NCI-H2029 (cell line): ENCODE results near the gene ADGRB3.
"Not testable (repeated sequence)": the region's sequence is repeated elsewhere in the genome, so short reads cannot be mapped to it uniquely, and the experiment has no call there.

Source experiments
- DNase-seq: peaks from one replicate; lab custom pipeline; 2025; lab: John Stamatoyannopoulos, UW

ADGRB3 gene

GRCh38 chr6:68958327-68958726 is 323.2 kb downstream of the ADGRB3 start:
- DNase-seq: no peak

GRCh38 chr6:68967549-68968300 is 332.6 kb downstream of the ADGRB3 start:
- DNase-seq: peak; percentile 38

GRCh38 chr6:68968301-68968649 is 333.2 kb downstream of the ADGRB3 start:
- no peak for DNase-seq

- DNase-seq: no peak
These were observed 338.0 kb downstream of the ADGRB3 start for GRCh38 chr6:68973066-68973465.

- peak; percentile 7 for DNase-seq
These were observed 340.0 kb downstream of the ADGRB3 start for GRCh38 chr6:68975064-68975463.

- peak; percentile 27 for DNase-seq
These were observed 340.7 kb downstream of the ADGRB3 start for GRCh38 chr6:68975816-68976215.

GRCh38 chr6:68976260-68976659 is 341.2 kb downstream of the ADGRB3 start:
- DNase-seq: no peak

- no peak for DNase-seq
These were observed 343.3 kb downstream of the ADGRB3 start for GRCh38 chr6:68978411-68978810.

GRCh38 chr6:68981668-68982067 is 346.6 kb downstream of the ADGRB3 start:
- not testable (repeated sequence) for DNase-seq

- no peak for DNase-seq
These were observed 353.6 kb downstream of the ADGRB3 start for GRCh38 chr6:68988698-68989097.

- peak; percentile 35 for DNase-seq
These were observed 355.2 kb downstream of the ADGRB3 start for GRCh38 chr6:68990317-68990716.

- no peak for DNase-seq
These were observed 358.8 kb downstream of the ADGRB3 start for GRCh38 chr6:68993911-68994310.

- no peak for DNase-seq
These were observed 359.4 kb downstream of the ADGRB3 start for GRCh38 chr6:68994521-68994920.

- DNase-seq: no peak
These were observed 370.1 kb downstream of the ADGRB3 start for GRCh38 chr6:69005199-69005598.

GRCh38 chr6:69007781-69008180 is 372.7 kb downstream of the ADGRB3 start:
- no peak for DNase-seq

- DNase-seq: no peak
These were observed 377.1 kb downstream of the ADGRB3 start for GRCh38 chr6:69012211-69012610.

GRCh38 chr6:69012876-69013275 is 377.8 kb downstream of the ADGRB3 start:
- DNase-seq: no peak

- no peak for DNase-seq
These were observed 383.8 kb downstream of the ADGRB3 start for GRCh38 chr6:69018906-69019305.

GRCh38 chr6:69019832-69020231 is 384.8 kb downstream of the ADGRB3 start:
- no peak for DNase-seq

GRCh38 chr6:69022993-69023392 is 387.9 kb downstream of the ADGRB3 start:
- no peak for DNase-seq

GRCh38 chr6:69026243-69026642 is 391.2 kb downstream of the ADGRB3 start:
- DNase-seq: no peak

GRCh38 chr6:69026715-69027114 is 391.6 kb downstream of the ADGRB3 start:
- DNase-seq: no peak

- no peak for DNase-seq
These were observed 392.8 kb downstream of the ADGRB3 start for GRCh38 chr6:69027861-69028260.

GRCh38 chr6:69038841-69039240 is 403.8 kb downstream of the ADGRB3 start:
- DNase-seq: no peak
